ENCODE measurements around the gene SCO2.

SCO2 gene

GRCh38 chr22:50525104-50525857 lies at the start of gene SCO2:
TSS of gene SCO2 (minus strand) at chr22:50525598. CDS start at chr22:50524411, 1,187 bp downstream.
- peak; percentile 92 for DNase-seq (ENCODE audit: low spot score)

GRCh38 chr22:50574383-50574755 lies 49.0 kb upstream of the SCO2 start:
- no peak for DNase-seq (ENCODE audit: low spot score)

- no peak for DNase-seq (ENCODE audit: low spot score)
Measured at GRCh38 chr22:50573491-50574382, 48.3 kb upstream of the SCO2 start.

- DNase-seq (ENCODE audit: low spot score) = no peak
Measured at GRCh38 chr22:50572965-50573364, 47.6 kb upstream of the SCO2 start.

GRCh38 chr22:50571264-50572175 lies 46.1 kb upstream of the SCO2 start:
- DNase-seq (ENCODE audit: low spot score) = no peak

- DNase-seq (ENCODE audit: low spot score) = no peak
Measured at GRCh38 chr22:50570861-50571260, 45.5 kb upstream of the SCO2 start.

GRCh38 chr22:50569896-50570535 lies 44.6 kb upstream of the SCO2 start:
- DNase-seq (ENCODE audit: low spot score) = no peak

- DNase-seq (ENCODE audit: low spot score) = no peak
Measured at GRCh38 chr22:50569041-50569459, 43.7 kb upstream of the SCO2 start.

- DNase-seq (ENCODE audit: low spot score) = no peak
Measured at GRCh38 chr22:50568626-50569025, 43.2 kb upstream of the SCO2 start.

GRCh38 chr22:50567721-50568252 lies 42.4 kb upstream of the SCO2 start:
- DNase-seq (ENCODE audit: low spot score) = no peak

GRCh38 chr22:50564289-50564688 lies 38.9 kb upstream of the SCO2 start:
- DNase-seq (ENCODE audit: low spot score) = no peak

- peak; percentile 26 for DNase-seq (ENCODE audit: low spot score)
Measured at GRCh38 chr22:50563413-50564160, 38.2 kb upstream of the SCO2 start.

GRCh38 chr22:50562523-50563412 lies 37.4 kb upstream of the SCO2 start, which contains the start of gene SYCE3:
TSS of gene SYCE3 (minus strand) at chr22:50562919. CDS start at chr22:50556405, 6,514 bp downstream.
- peak; percentile 92 for DNase-seq (ENCODE audit: low spot score)

- no peak for DNase-seq (ENCODE audit: low spot score)
Measured at GRCh38 chr22:50561401-50562358, 36.3 kb upstream of the SCO2 start.

- no peak for DNase-seq (ENCODE audit: low spot score)
Measured at GRCh38 chr22:50560034-50560433, 34.6 kb upstream of the SCO2 start.

- no peak for DNase-seq (ENCODE audit: low spot score)
Measured at GRCh38 chr22:50556703-50557102, 31.3 kb upstream of the SCO2 start.

GRCh38 chr22:50553310-50553709 lies 27.9 kb upstream of the SCO2 start:
- no peak for DNase-seq (ENCODE audit: low spot score)

GRCh38 chr22:50551160-50551752 lies 25.9 kb upstream of the SCO2 start:
- no peak for DNase-seq (ENCODE audit: low spot score)

Data from globus pallidus (tissue), 1 donor.